ENCODE measurements around the gene B4GALNT4. TPM values are rescaled to one million over a fixed set of nuclear protein-coding genes. Genes with fewer than 3 reads are reported as not detected.
"Not testable (repeated sequence)": the region's sequence is repeated elsewhere in the genome, so short reads cannot be mapped to it uniquely, and the experiment has no call there.

The B4GALNT4 gene
- polyA plus RNA-seq (2011; rRNA removed) (3.0 and 5.4 TPM in 2 replicates), polyA minus RNA-seq (2011; rRNA and poly(A)+ RNA removed) (0.71 and 1.9 TPM in 2 replicates)

- peaks cover 26% of the 10 kb centered on the region for H3K27me3 ChIP-seq (ENCODE audit: control insufficient read depth, insufficient read depth, low read length)
- ChIA-PET POLR2A (interaction anchor here (0.9 kb wide), 1 partner anchor 61 kb away, joined by 3 read pairs; no protein-coding TSS in a partner anchor), CTCF (interaction anchor here (1.5 to 3.3 kb wide), 4 partner anchors 18 to 119 kb away, joined by 3 to 10 read pairs (median 8); no protein-coding TSS in a partner anchor)
- 0 out of 2 replicates have a peak, but pooled peaks cover 2% of the 10 kb centered on the region for H3K36me3 ChIP-seq (ENCODE audit: control insufficient read depth, insufficient read depth, low read length)
- no peak for TF ChIP-seq CTCF (IDR thresholded peaks at IDR 0.05; ENCODE audit: insufficient read depth, low read depth, low read length)
- no peak for DNase-seq (ENCODE audit: low read depth)
- peak within 1 kb of the TSS; percentile 39 for H3K4me3 ChIP-seq (ENCODE audit: low read depth, low read length)
These were observed at the start of gene B4GALNT4 for GRCh38 chr11:369336-370018. TSS of gene B4GALNT4 (plus strand) at chr11:369499. CDS start at chr11:369804, 305 bp downstream.

- CTCF ChIA-PET, result interaction anchor here (0.8 kb wide), 1 partner anchor 45 kb away, joined by 3 read pairs; no protein-coding TSS in a partner anchor
- H3K36me3 ChIP-seq (ENCODE audit: control insufficient read depth, insufficient read depth, low read length); DNase-seq (ENCODE audit: low read depth); POLR2A ChIA-PET; H3K27me3 ChIP-seq (ENCODE audit: control insufficient read depth, insufficient read depth, low read length): not testable (repeated sequence)
- H3K4me3 ChIP-seq (ENCODE audit: low read depth, low read length), result peak overlapping the region; percentile 58
These were observed 49.4 kb upstream of the B4GALNT4 start for GRCh38 chr11:319888-320273.

- H3K36me3 ChIP-seq (ENCODE audit: control insufficient read depth, insufficient read depth, low read length), result 0 out of 2 replicates have a peak, but pooled peaks cover 2% of the 10 kb centered on the region
- no peak for DNase-seq (ENCODE audit: low read depth)
- ChIA-PET POLR2A (no interaction called here), CTCF (interaction anchor here (1.4 kb wide), 1 partner anchor 9 kb away, joined by 3 read pairs; no protein-coding TSS in a partner anchor)
- H3K4me3 ChIP-seq (ENCODE audit: low read depth, low read length), result no peak overlapping the region
- H3K27me3 ChIP-seq (ENCODE audit: control insufficient read depth, insufficient read depth, low read length), result no peaks in the 10 kb centered on the region
- no peak for TF ChIP-seq CTCF (IDR thresholded peaks at IDR 0.05; ENCODE audit: insufficient read depth, low read depth, low read length)
These were observed 45.1 kb upstream of the B4GALNT4 start for GRCh38 chr11:324156-324555.

GRCh38 chr11:324593-325517 is 44.4 kb upstream of the B4GALNT4 start:
- H3K4me3 ChIP-seq (ENCODE audit: low read depth, low read length); DNase-seq (ENCODE audit: low read depth); H3K36me3 ChIP-seq (ENCODE audit: control insufficient read depth, insufficient read depth, low read length); POLR2A ChIA-PET; H3K27me3 ChIP-seq (ENCODE audit: control insufficient read depth, insufficient read depth, low read length): not testable (repeated sequence)
- CTCF ChIA-PET, result interaction anchor here (0.6 to 1.4 kb wide), 2 partner anchors 8 to 27 kb away, joined by 3 read pairs; no protein-coding TSS in a partner anchor

GRCh38 chr11:325796-326591 is 43.3 kb upstream of the B4GALNT4 start:
- CTCF ChIA-PET, result no interaction called here

More at GRCh38 chr11:325796-326591, 43.3 kb upstream of the B4GALNT4 start:
- no peak overlapping the region for H3K4me3 ChIP-seq (ENCODE audit: low read depth, low read length)
- H3K36me3 ChIP-seq (ENCODE audit: control insufficient read depth, insufficient read depth, low read length), result no peaks in the 10 kb centered on the region
- H3K27me3 ChIP-seq (ENCODE audit: control insufficient read depth, insufficient read depth, low read length), result no peaks in the 10 kb centered on the region
- TF ChIP-seq CTCF (IDR thresholded peaks at IDR 0.05; ENCODE audit: insufficient read depth, low read depth, low read length), result no peak
- POLR2A ChIA-PET, result interaction anchor here (0.6 kb wide), 1 partner anchor 18 kb away, joined by 3 read pairs; the partner anchor contains the start of gene IFITM2
- DNase-seq (ENCODE audit: low read depth), result no peak
